CD4-positive, alpha-beta T cell treated with Interleukin-4 for 4 hours (primary cell): ENCODE data around the gene SRPK3.

Experiments
- DNase-seq: peaks from one replicate; pipeline ENCODE4 v3.0.0-alpha.2; 2020

SRPK3 gene

DNA sequence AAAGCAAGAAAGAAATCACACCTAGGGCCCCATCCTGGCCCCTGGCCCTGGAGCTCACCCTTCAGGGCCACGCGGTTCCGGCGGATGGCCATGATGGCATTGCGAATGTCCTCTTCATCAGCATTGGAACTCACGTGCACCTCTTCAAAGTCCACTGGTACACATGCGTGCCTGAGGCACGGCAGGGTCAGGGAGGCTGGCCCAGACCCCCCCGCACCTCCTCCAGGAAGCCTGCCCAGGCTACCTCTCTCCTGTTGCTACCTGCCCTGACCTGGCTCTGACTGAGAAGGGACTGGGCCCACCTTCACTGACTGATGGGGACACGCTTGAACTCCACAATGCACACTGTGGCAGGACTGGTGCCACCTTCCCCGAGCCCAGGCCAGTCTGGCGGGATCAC lies 8.8 kb downstream of the SRPK3 start:
- no peak for DNase-seq

- DNase-seq: no peak
These were observed 10.4 kb downstream of the SRPK3 start for GRCh38 chrX:153791104-153791852.

DNA sequence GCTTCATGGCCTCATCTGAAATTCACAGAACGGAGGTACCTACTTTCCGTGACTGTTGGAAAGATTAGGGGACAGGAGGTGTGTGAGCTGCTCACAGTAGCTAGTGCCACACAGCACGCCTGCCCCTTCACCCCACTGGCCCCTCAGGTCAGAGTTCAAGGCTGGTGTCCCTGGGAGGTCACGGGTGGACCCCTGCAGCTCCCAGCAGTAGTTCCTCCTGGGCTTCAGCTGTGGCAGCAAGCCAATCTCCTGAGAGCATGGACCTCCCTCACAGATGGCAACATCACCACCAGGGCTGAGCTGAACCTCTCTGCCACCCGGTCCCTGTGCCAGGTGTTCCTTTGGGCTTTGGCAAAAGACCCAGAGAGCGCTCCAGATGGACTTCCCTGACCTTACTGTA lies 11.5 kb downstream of the SRPK3 start:
- DNase-seq: no peak

GRCh38 chrX:153793291-153793690 lies 12.4 kb downstream of the SRPK3 start:
- no peak for DNase-seq

DNA sequence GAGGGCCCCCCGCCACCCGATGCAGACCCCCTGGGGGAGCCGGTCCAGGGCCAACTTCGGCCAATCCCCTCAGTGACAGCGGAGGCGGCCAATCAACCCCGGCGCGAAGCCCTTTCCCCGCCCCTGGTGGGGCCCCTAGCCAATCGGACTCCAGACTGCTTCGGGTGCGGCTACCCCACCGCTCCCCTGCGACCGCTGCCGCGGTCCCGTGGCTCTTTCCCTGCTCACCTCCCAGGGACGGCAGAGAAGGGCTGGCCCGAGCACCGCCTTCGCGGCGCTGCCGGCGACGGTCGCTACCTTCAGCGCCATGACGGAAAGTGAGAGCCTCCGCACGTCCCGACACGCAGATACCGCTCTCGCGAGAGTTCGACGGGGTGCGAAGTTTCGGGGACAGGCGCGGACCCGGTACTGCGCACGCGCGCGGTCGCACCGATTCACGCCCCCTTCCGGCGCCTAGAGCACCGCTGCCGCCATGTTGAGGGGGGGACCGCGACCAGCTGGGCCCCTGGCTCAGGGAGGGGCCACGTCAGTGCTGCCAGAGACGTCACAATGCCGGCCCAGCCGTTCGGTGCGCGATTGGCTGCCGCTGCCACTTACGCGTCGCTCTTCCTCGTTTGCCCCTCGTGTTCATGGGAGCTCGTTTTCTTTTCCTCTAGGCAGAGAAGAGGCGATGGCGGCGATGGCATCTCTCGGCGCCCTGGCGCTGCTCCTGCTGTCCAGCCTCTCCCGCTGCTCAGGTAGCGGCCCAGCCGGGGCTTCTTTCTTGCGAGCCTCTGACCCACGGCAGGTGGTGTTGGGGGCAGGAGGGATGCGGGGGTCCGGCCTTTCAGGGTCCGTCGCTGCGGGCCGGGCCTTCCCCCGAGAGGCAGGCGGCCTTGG lies 13.4 kb downstream of the SRPK3 start, which contains the start of the genes IDH3G and SSR4:
Gene IDH3G (minus strand): TSS at position 358 of the 879 bp plus-strand sequence. CDS start 49 bp downstream, at position 309.
Gene SSR4 (plus strand): TSS at position 651 of the 879 bp plus-strand sequence. CDS start 20 bp downstream, at position 671.
- DNase-seq: peak; percentile 94

DNA sequence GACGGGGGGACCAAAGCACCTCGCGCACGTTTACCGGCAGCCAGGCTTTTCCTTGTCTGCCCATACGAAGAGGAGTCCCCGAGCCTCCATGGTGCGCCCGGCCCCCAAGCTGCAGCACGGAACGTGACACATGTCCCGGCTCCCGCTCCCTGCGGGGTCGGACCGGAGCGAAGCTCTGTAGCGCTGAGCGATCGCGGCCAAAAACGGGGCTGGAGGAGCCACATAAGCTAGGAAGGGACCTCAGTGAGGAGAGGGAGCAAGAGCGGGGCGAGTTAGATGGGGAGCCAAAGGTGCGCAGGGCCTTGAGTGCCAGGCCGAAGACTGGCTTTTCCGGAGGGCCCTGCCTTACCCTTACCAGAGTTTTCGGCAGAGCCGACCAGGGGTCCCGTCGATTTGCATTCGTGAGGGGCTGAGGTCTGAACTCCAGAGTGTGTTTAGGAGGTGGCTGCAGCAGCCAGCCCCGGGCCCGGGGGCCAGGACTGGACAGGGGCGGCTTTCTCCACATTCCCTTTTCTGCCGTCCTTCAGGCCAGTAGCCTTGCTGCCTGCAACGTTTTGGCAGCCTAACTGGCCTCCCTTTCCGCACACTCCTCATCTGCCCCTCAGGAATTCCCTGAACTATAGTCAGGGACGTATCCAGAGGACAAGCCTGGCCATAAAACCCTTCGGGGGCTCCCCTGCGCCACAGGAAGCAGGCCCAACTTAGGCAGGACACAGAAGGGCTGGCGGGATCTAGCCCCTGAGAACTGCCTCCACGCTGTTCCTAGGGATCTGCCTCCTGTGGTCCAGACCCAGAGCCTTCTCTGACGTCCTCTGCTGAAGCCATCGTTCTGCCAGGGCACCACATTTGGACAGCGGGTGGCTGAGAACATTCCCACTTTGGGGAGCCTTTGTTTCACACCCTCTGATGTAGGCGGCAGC lies 14.3 kb downstream of the SRPK3 start:
- no peak for DNase-seq

DNA sequence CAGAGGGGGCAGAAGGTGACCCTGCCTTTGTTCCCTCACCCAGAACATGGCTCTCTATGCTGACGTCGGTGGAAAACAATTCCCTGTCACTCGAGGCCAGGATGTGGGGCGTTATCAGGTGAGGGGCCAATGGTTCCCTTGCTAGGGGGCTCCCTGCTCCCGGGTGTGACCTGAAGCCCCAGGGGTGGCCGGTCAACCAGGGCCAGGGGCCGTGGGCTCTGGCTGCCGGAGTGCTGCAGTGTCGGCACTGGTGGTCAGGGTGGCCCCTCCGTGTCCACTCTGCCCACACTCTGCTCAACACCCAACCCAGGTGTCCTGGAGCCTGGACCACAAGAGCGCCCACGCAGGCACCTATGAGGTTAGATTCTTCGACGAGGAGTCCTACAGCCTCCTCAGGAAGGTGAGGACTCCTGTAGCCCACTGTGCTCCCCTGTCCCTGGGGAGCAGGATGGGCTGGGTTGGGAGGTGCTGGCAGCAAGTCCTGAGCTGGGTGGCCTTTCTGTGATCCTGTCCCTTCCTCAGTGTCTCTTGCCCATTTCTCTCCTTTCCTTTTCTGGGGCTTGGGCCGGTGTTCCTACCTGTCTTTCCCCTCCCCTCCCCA lies 16.7 kb downstream of the SRPK3 start:
- DNase-seq: no peak

GRCh38 chrX:153799326-153799725 lies 18.5 kb downstream of the SRPK3 start:
- DNase-seq: no peak

DNA sequence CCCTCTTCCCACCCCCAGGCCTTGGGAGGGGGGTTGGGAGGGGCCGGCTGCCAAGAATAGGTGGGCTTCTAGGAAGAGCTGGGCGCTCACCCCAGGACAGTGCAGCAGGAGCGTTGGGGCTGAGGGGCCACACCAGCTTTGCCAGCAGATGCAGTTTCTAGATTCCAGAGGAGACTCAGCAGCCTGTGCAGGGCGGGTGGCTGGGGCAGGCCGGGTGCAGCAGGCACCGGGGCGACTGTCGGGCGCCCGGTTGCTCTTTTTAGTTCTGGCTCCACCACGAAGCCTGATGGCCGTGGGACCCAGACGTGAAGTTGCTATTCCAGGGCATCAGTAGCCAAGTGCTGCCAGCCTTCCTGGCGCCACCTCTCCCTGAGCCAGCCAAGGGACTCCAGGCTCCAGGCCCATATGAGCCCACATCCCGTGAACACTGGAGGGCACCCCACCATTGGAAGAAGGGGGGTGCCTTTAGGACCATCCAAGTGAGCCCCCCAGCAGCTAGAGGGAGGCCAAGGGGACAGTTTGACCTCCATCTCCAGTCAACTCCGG lies 19.4 kb downstream of the SRPK3 start:
- DNase-seq: no peak

DNA sequence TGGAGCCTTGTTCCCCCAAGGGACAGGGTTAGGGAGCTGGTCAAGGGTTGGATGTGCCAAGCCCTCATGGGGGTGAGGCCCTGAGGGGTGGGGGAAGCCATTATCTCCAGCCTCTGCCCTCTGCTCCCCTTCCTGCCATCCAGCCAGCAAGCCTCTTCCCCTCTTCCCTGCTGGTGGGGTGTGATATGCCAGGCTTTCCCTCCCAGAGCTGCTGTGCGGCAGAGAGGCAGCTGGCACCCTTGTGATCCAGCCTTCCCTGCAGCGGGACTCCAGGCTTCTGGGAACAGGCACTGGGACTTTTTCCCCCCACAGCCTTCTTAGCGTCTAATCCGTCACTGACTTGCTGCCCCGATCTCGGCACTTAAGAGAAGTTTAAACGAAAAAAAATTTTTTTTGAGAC lies 19.9 kb downstream of the SRPK3 start:
- DNase-seq: no peak

DNA sequence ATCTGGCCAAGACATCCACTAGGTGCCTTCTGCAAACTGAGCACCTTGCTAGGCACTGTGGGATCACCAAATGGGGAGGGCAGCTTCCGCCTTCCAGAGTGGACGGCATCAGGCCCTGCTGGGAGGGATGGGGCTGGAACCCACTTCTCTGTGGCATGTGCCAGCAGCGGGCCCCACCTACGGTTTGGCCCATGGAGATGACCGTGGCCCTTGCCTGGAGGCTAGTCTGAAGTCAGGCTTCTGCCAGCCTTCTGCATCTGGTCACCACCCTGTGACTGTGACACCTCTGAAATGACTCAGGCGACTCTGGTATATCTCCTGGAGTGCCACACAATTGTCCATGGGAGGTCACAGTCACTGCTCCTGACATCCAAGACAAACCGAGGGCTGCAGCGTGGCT lies 20.8 kb downstream of the SRPK3 start:
- DNase-seq: no peak

DNA sequence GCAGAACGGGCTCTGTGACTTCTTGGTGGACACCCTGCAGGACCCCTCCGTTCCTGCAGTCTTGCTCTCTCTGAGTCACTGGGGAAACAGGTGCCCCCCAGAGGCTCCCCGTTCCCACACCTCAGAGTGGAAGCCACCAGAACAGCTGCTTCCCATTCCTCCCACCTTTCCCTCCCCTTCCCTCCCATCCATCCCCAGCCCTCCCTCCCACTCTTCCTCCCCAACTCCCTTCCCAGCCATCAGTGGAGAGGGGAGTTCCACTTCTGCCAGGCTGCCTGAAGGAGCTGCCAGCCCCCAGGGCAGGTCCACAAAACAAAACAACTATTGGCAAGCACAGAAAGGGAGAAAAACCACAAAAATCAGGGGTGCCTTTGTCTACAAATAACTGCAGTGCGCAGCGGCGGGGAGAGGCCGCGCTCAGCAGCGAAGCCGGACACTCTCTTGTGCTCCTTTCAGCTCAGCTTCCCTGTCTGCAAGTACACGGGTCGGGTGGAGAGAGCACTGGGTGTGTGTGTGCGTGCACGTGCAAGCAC lies 21.7 kb downstream of the SRPK3 start:
- no peak for DNase-seq

DNA sequence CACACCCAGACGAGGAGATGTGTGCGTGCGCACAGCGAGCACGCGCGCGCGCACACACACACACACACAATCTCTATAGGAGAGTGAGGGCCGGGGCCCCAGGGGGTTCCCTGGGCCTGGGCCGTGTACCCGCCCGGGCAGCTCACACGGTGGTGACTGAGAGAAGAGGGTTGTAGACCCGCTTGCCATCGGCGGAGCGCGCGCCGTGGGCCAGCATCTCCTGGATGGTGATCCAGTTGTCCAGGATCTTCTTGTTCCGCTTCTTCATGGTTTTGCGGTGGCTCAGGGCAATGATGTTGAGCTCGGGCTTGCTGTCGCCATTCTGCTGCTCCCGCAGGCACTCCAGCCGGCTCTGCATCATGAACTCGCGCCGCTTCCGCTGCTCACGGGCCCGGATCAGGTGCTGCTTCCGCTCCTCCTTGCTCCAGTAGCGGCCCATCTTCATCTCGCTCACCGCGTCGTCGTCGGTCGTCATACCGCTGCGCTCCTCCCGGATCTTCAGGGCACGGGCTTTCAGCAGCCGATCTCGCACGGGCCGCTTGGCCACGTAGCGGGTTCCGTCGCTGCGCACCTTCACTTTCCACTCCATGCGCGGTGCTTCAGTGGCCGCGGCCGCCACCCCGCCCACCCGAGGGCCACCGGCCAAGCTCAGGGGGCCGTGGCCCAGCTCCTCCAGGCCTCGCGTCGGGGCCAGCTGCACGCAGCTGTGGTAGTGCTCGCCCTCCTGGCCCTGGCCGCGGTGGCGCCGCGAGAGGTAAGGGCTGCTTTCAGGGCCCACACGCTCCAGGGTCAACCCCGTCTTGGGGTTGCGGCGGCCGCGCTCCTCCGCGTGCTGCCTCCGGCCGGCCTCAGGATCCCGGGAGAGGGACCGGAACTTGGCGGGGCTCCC lies 22.6 kb downstream of the SRPK3 start:
- DNase-seq: no peak

DNA sequence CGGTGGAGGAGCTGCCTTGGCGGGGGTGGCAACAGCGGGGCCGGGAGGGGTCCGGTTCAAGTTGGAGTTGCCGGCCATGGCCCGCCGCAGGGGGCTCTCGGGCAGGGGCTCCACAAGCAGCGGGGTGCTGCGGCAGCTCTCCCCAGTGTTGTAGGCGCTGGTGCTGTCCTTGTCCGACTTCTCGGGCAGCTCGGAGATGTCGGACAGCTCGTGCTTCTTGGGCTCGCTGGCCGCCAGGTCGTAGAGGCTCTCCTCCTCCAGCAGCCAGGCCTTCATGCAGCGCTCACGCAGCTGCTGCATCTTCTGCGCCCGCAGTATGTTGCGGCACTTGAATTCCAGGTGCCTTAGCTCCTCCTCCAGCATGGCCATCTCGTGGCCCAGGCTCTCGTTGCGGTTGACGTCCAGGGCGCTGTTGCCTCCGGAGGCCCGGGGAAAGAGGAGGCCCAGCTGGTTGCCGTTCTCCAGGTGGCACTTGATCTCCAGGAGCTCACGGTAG lies 23.3 kb downstream of the SRPK3 start:
- DNase-seq: no peak

- DNase-seq: no peak
These were observed 23.8 kb downstream of the SRPK3 start for GRCh38 chrX:153804621-153805020.

GRCh38 chrX:153805436-153805835 lies 24.6 kb downstream of the SRPK3 start:
- no peak for DNase-seq

- no peak for DNase-seq
These were observed 26.2 kb downstream of the SRPK3 start for GRCh38 chrX:153806999-153807575.

- no peak for DNase-seq
These were observed 27.1 kb downstream of the SRPK3 start for GRCh38 chrX:153807976-153808375.

DNA sequence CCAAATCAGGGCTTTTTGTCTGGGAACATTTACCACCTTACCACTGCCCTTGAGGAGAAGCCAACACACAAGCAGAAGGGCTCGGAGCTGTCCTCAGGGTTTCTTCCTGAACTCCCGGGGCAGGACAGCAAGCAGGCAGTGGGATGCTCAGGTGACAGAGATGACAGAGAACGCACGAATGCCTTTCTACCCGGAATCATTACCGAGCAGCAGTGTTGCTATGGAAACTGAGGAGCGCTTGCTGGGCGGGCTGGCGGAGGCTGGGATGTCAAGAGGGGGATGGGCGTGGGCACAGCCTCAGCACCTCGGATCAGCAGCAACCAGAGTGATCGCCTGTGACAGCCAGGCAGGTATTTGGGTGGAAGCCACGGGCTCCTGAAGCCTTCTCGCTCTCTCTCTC lies 31.4 kb downstream of the SRPK3 start:
- DNase-seq: no peak

DNA sequence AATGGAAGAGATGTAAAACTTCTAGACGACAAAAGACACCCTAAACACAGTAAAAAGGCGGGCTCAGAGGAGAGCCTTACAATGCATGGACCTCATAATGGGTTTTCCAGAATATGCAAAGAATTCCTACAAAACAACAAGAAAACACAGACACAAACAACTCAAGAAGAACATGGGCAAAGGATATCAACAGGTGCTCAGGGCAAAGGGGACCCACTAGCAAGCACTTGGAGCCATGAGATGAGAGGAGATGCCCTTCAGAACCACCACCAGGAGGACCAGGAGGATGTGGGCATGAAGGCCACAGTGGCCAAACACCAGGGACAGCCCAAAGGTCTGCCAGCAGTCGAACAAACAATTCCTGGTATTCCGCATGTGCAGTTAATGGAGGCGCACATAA lies 32.3 kb downstream of the SRPK3 start:
- no peak for DNase-seq
